ENCODE results near the gene SLC27A1. TPM values are rescaled to one million over a fixed set of nuclear protein-coding genes. Genes with fewer than 3 reads are reported as not detected.

SLC27A1 gene
- total RNA-seq, 1 donor from 2014 or later = 64.9 TPM

- no peak for DNase-seq (ENCODE audit: low spot score in 2 of 2)
- H3K4me1 ChIP-seq = peaks cover 0 to 5% of the 10 kb centered on the region in 2 donors
- no peak within 1 kb of the TSS for H3K4me3 ChIP-seq
- H3K36me3 ChIP-seq = no peaks in the 10 kb centered on the region
- H3K27me3 ChIP-seq = no peaks in the 10 kb centered on the region
- no peak within 1 kb of the TSS for H3K27ac ChIP-seq
- H3K9me3 ChIP-seq = no peaks in the 10 kb centered on the region
- intact Hi-C loops (cut with DNase I) = loop anchor here (10.0 kb wide), 1 partner anchor 196 kb away; the partner anchor contains the start of genes BABAM1 and USHBP1
- TF ChIP-seq CTCF (IDR thresholded peaks at IDR 0.05) = no peak
These were observed 9.7 kb upstream of the SLC27A1 start, which contains the start of gene NXNL1 for GRCh38 chr19:17460372-17461230. Gene NXNL1 (minus strand): TSS chr19:17460926. CDS start chr19:17460869, 57 bp downstream.

GRCh38 chr19:17466487-17466850 is 3.9 kb upstream of the SLC27A1 start:
- DNase-seq (ENCODE audit: low spot score in 2 of 2) = no peak
- H3K9me3 ChIP-seq = no peaks in the 10 kb centered on the region
- H3K27ac ChIP-seq = no peak overlapping the region
- no peak for TF ChIP-seq CTCF (IDR thresholded peaks at IDR 0.05)
- H3K4me3 ChIP-seq = no peak overlapping the region
- peaks cover 13 to 15% of the 10 kb centered on the region in 2 donors for H3K4me1 ChIP-seq
- intact Hi-C loops (cut with DNase I) = loop anchor here (5.0 to 10.0 kb wide), 2 partner anchors 174 to 202 kb away; partner anchors contain the start of genes BABAM1 and USHBP1
- H3K36me3 ChIP-seq = no peaks in the 10 kb centered on the region
- H3K27me3 ChIP-seq = no peaks in the 10 kb centered on the region

GRCh38 chr19:17467471-17468301 is 2.6 kb upstream of the SLC27A1 start:
- Histone ChIP-seq H3K27ac (peak overlapping the region in 1 of 2 donors; percentile 91), H3K36me3 (no peaks in the 10 kb centered on the region), H3K4me1 (peaks cover 13 to 15% of the 10 kb centered on the region in 2 donors), H3K27me3 (no peaks in the 10 kb centered on the region), H3K9me3 (no peaks in the 10 kb centered on the region), H3K4me3 (no peak overlapping the region)
- intact Hi-C loops (cut with DNase I) = loop anchor here (2.0 to 10.0 kb wide), 6 partner anchors 77 to 203 kb away; partner anchors contain the start of genes BABAM1, COLGALT1, GTPBP3 and USHBP1
- no peak for DNase-seq (ENCODE audit: low spot score in 2 of 2)
- TF ChIP-seq CTCF (IDR thresholded peaks at IDR 0.05) = no peak

- DNase-seq (ENCODE audit: low spot score in 2 of 2) = peak in 1 of 2 donors; percentile 72
- no peaks in the 10 kb centered on the region for H3K36me3 ChIP-seq
- peaks cover 13 to 15% of the 10 kb centered on the region in 2 donors for H3K4me1 ChIP-seq
- intact Hi-C loops (cut with DNase I) = loop anchor here (1.0 to 10.0 kb wide), 7 partner anchors 43 to 204 kb away; partner anchors contain the start of genes BABAM1, COLGALT1, GTPBP3 and PGLS
- H3K9me3 ChIP-seq = no peaks in the 10 kb centered on the region
- no peaks in the 10 kb centered on the region for H3K27me3 ChIP-seq
- peak overlapping the region; percentile 87 to 89 for H3K4me3 ChIP-seq
- TF ChIP-seq CTCF (IDR thresholded peaks at IDR 0.05) = no peak
- H3K27ac ChIP-seq = peak overlapping the region; percentile 80 to 91
These were observed 1.8 kb upstream of the SLC27A1 start for GRCh38 chr19:17468302-17469091.

- no peaks in the 10 kb centered on the region for H3K27me3 ChIP-seq
- DNase-seq (ENCODE audit: low spot score in 2 of 2) = no peak
- no peak for TF ChIP-seq CTCF (IDR thresholded peaks at IDR 0.05)
- H3K36me3 ChIP-seq = no peaks in the 10 kb centered on the region
- no peaks in the 10 kb centered on the region for H3K9me3 ChIP-seq
- intact Hi-C loops (cut with DNase I) = loop anchor here (1.0 to 10.0 kb wide), 7 partner anchors 42 to 204 kb away; partner anchors contain the start of genes BABAM1, COLGALT1, GTPBP3 and PGLS
- peak overlapping the region; percentile 87 to 89 for H3K4me3 ChIP-seq
- peaks cover 13 to 15% of the 10 kb centered on the region in 2 donors for H3K4me1 ChIP-seq
- H3K27ac ChIP-seq = peak overlapping the region; percentile 80 to 91
These were observed 1.2 kb upstream of the SLC27A1 start for GRCh38 chr19:17469092-17469480.

Data from ascending aorta (tissue), 2 donors.